Smooth muscle cell (in vitro differentiated cells): ENCODE measurements around the gene SLC6A3. TPM values are rescaled to one million over a fixed set of nuclear protein-coding genes. Genes with fewer than 3 reads are reported as not detected.

Experiments
- DNase-seq: peaks from one replicate; lab custom pipeline; 2025; ENCODE audit not compliant: unreplicated experiment; lab: John Stamatoyannopoulos, UW
- H2AFZ ChIP-seq: fragments of 200-600 bp; sonication (generic); 2 replicates; pipeline ENCODE4 v1.6.0; 2016; ENCODE audit warnings: antibody characterized with exemption, low read depth, mild to moderate bottlenecking
- H3F3A ChIP-seq: fragments of 200-600 bp; sonication (generic); 2 replicates; pipeline ENCODE4 v1.6.0; 2017; ENCODE audit warnings: antibody characterized with exemption, low read depth
- H3K27ac ChIP-seq: fragments of 200-600 bp; sonication (generic); 2 replicates; pipeline ENCODE4 v1.5.1; 2016; ENCODE audit warnings: low read depth, mild to moderate bottlenecking
- H3K27me3 ChIP-seq: fragments of 200-600 bp; sonication (generic); 2 replicates; pipeline ENCODE4 v1.6.1; 2016; ENCODE audit warnings: low read depth, mild to moderate bottlenecking
- H3K36me3 ChIP-seq: fragments of 200-600 bp; sonication (generic); 2 replicates; pipeline ENCODE4 v1.5.1; 2016; ENCODE audit warnings: low read depth
- H3K4me1 ChIP-seq: fragments of 200-600 bp; sonication (generic); 2 replicates; pipeline ENCODE4 v1.5.1; 2016; ENCODE audit warnings: low read depth
- H3K4me2 ChIP-seq: fragments of 200-600 bp; sonication (generic); 2 replicates; pipeline ENCODE4 v1.6.0; 2016; ENCODE audit warnings: mild to moderate bottlenecking
- H3K4me3 ChIP-seq: fragments of 200-600 bp; sonication (generic); 2 replicates; pipeline ENCODE4 v1.5.1; 2016; ENCODE audit warnings: mild to moderate bottlenecking
- H3K79me2 ChIP-seq: fragments of 200-600 bp; sonication (generic); 2 replicates; pipeline ENCODE4 v1.6.0; 2016; ENCODE audit warnings: low read depth, mild to moderate bottlenecking
- H3K9ac ChIP-seq: fragments of 200-600 bp; sonication (generic); 2 replicates; pipeline ENCODE4 v1.6.0; 2016; ENCODE audit warnings: low read depth
- H3K9me3 ChIP-seq: fragments of 200-600 bp; sonication (generic); replicated peaks from 2 replicates; pipeline ENCODE4 v1.5.1; 2016; ENCODE audit warnings: low read depth
- H4K20me1 ChIP-seq: fragments of 200-600 bp; sonication (generic); 2 replicates; pipeline ENCODE4 v1.6.0; 2016; ENCODE audit warnings: low read depth
- WGBS: methylation state at CpG from one replicate; pipeline ENCODE4 v1.1.7; 2016; ENCODE audit warnings: low lambda C conversion rate; 5-methylcytosine and 5-hydroxymethylcytosine counted together
- polyA plus RNA-seq: library from polyadenylated mRNA; unstranded; fragments of >200 nt; fragmentation: Nextera tagmentation; extraction: Ambion mirVana; gene quantifications from 2 replicates; pipeline ENCODE4 v1.2.1, GENCODE V29; 2016
- total RNA-seq: library from RNA; depleted of rRNA; stranded (reverse); fragments of >200 nt; gene quantifications from 2 replicates; pipeline ENCODE4 v1.2.3, GENCODE V29; 2014
- TF ChIP-seq, protein P1 (sequence below): fragments of 200-600 bp; sonication (generic); IDR thresholded peaks from 2 replicates; pipeline ENCODE4 v1.5.1; 2017; ENCODE audit warnings: borderline replicate concordance, mild to moderate bottlenecking, antibody characterized with exemption; ENCODE audit not compliant: insufficient read depth, poor library complexity, severe bottlenecking

SLC6A3 gene
- total and polyA plus RNA-seq, 2 experiments from 2014 or later, result not detected

DNA sequence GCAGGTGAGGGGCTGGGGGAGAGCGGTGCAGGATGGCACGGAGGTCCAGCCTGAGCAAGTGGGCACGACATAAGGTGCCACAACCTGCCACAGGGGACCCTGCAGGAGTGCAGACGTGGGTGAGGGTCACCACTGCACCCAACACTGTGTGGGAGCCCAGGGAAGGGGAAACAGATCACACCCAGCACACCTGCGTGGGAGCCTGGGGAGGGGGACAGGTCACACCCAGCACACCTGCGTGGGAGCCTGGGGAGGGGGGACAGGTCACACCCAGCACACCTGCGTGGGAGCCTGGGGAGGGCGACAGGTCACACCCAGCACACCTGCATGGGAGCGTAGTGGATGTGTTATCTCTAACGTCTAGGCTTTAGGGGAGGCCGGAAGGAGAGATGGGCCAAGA is 53.0 kb downstream of the SLC6A3 start:
- TF ChIP-seq, protein P1, sequence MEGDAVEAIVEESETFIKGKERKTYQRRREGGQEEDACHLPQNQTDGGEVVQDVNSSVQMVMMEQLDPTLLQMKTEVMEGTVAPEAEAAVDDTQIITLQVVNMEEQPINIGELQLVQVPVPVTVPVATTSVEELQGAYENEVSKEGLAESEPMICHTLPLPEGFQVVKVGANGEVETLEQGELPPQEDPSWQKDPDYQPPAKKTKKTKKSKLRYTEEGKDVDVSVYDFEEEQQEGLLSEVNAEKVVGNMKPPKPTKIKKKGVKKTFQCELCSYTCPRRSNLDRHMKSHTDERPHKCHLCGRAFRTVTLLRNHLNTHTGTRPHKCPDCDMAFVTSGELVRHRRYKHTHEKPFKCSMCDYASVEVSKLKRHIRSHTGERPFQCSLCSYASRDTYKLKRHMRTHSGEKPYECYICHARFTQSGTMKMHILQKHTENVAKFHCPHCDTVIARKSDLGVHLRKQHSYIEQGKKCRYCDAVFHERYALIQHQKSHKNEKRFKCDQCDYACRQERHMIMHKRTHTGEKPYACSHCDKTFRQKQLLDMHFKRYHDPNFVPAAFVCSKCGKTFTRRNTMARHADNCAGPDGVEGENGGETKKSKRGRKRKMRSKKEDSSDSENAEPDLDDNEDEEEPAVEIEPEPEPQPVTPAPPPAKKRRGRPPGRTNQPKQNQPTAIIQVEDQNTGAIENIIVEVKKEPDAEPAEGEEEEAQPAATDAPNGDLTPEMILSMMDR, result no peak
- H3K4me3 ChIP-seq, result no peak overlapping the region
- peaks cover 40% of the 10 kb centered on the region for H3K27me3 ChIP-seq
- DNase-seq, result no peak
- H3K4me2 ChIP-seq, result no peak overlapping the region
- no peak overlapping the region for H2AFZ ChIP-seq
- no peak overlapping the region for H3K9ac ChIP-seq
- no peaks in the 10 kb centered on the region for H3K9me3 ChIP-seq
- H3F3A ChIP-seq, result no peaks in the 10 kb centered on the region
- no peaks in the 10 kb centered on the region for H3K36me3 ChIP-seq
- no peaks in the 10 kb centered on the region for H3K79me2 ChIP-seq
- 91% methylated on average over 10 of the region's 11 CpGs for WGBS
- H4K20me1 ChIP-seq, result no peaks in the 10 kb centered on the region
- no peak overlapping the region for H3K27ac ChIP-seq
- no peaks in the 10 kb centered on the region for H3K4me1 ChIP-seq

DNA sequence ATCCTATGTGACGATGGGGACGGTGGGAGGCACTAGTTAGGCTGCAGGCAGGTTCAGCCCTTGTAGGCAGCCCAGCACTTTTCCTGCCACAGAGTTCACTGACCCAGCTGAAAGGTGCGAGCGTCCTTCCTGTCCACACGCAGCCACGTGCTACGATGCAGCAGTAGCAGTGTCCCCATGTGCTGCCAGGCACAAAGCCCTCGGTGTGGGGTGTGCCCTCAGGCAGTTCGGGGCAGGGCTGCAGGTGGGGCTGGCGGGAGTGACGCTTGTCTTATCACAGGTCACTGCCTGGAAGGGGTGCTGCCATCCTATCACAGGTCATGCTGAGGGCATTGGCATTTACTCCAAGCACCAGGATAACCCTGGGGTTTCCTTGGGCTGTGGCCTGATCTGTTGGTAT is 53.5 kb downstream of the SLC6A3 start:
- H3F3A ChIP-seq, result no peaks in the 10 kb centered on the region
- no peak overlapping the region for H2AFZ ChIP-seq
- no peak overlapping the region for H3K9ac ChIP-seq
- H3K27me3 ChIP-seq, result peaks cover 41% of the 10 kb centered on the region
- WGBS, result 74% methylated on average over 11 of the region's 11 CpGs
- no peak overlapping the region for H3K27ac ChIP-seq
- DNase-seq, result no peak
- no peaks in the 10 kb centered on the region for H3K79me2 ChIP-seq
- no peak overlapping the region for H3K4me3 ChIP-seq
- H3K9me3 ChIP-seq, result no peaks in the 10 kb centered on the region
- TF ChIP-seq, protein P1, result no peak
- H3K36me3 ChIP-seq, result no peaks in the 10 kb centered on the region
- no peaks in the 10 kb centered on the region for H4K20me1 ChIP-seq
- no peak overlapping the region for H3K4me2 ChIP-seq
- no peaks in the 10 kb centered on the region for H3K4me1 ChIP-seq

DNA sequence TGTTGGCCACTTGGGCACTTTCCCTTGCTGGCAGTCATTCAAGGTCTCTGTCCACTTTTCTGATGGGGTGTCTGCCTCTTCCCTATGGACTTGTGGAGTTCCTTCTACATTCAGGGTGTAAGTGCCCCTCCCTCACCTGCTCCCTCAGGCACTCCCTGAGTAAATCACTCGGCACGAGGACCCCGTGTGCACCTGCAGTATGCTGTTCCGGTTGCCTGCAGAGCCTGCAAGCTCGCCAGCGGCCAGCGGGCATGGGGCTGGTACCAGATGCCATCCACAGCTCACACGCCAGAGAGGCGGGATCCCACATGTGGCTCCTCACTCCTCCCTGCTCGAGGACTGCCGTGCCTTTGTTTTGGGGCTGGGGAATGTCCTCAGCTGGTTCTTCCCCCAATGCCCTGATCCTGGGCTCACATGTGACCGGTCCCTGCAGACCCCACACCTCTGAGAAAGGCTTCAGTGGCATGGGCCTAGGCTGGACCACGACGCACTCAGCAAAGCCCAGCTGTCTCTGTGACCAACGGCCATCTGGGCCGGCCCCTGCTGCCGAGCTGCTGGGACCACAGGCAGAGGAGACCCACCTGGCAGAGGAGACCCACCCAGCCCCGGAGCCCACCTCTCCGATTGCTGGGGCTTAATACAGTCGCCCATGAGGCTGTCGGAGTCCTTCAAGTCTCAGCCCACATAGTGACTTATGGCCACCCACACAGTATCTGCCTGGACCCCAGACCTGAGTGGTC is 54.2 kb downstream of the SLC6A3 start:
- Histone ChIP-seq H3K27ac (no peak overlapping the region), H3K27me3 (peaks cover 46% of the 10 kb centered on the region), H3F3A (no peaks in the 10 kb centered on the region), H3K4me3 (no peak overlapping the region), H3K36me3 (no peaks in the 10 kb centered on the region), H3K79me2 (no peaks in the 10 kb centered on the region), H3K4me2 (no peak overlapping the region), H3K9me3 (no peaks in the 10 kb centered on the region), H2AFZ (no peak overlapping the region), H4K20me1 (no peaks in the 10 kb centered on the region), H3K4me1 (no peaks in the 10 kb centered on the region), H3K9ac (no peak overlapping the region)
- DNase-seq, result no peak
- 87% methylated on average over 21 of the region's 21 CpGs for WGBS
- TF ChIP-seq, protein P1, result no peak

DNA sequence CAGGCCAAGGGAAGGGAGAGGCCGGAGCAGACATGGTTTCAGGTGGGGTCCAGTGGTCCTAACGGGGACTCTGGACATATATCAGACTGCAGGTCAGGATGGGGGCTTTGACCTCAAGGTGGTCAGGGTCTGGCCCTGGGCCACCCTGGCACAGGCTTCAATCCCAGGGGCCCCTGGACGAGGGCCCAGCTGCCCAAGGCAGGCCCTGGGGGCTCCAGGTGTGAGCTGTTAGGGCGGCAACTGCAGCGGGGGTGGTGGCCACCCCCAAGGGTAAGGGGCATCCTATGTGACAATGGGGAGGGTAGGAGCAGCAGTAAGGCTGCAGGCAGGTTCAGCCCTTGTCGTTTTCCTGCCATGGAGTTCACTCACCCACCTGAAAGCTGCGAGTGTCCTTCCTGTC is 54.9 kb downstream of the SLC6A3 start:
- 84% methylated on average over 7 of the region's 7 CpGs for whole genome bisulfite sequencing
- Histone ChIP-seq H3K27me3 (peaks cover 53% of the 10 kb centered on the region), H3K4me2 (no peak overlapping the region), H3K4me1 (peaks cover 3% of the 10 kb centered on the region), H4K20me1 (no peaks in the 10 kb centered on the region), H3K79me2 (no peaks in the 10 kb centered on the region), H3K9ac (no peak overlapping the region), H2AFZ (no peak overlapping the region), H3K4me3 (no peak overlapping the region), H3K9me3 (no peaks in the 10 kb centered on the region), H3K27ac (no peak overlapping the region), H3K36me3 (no peaks in the 10 kb centered on the region), H3F3A (no peaks in the 10 kb centered on the region)
- no peak for DNase-seq
- TF ChIP-seq, protein P1, result no peak
